Naive B cell (primary cell): ENCODE results near the gene SMYD3. TPM values are rescaled to one million over a fixed set of nuclear protein-coding genes. Genes with fewer than 3 reads are reported as not detected.

Experiments used
- ATAC-seq, 2 donors: fragments of 150-1000 bp; cut with Tn5 transposase; 2 replicates each; pipeline ENCODE4 v1.10.0; 2021; ENCODE audit warnings: low read depth in 2 of 2, mild to moderate bottlenecking in 2 of 2, moderate library complexity in 2 of 2
- DNase-seq: peaks from one replicate; pipeline ENCODE4 v3.0.0; 2022
- H3K27ac Mint-ChIP-seq, 6 donors: one replicate each; pipeline ENCODE4 v1.8.0; 2020 to 2022; ENCODE audit warnings: mild to moderate bottlenecking in 6 of 6, mixed read lengths in 6 of 6, moderate library complexity in 5 of 6, inconsistent platforms in 2 of 6
- H3K27me3 Mint-ChIP-seq, 3 donors: one replicate each; pipeline ENCODE4 v1.8.0; 2021 to 2022; ENCODE audit warnings: mixed read lengths in 3 of 3, mild to moderate bottlenecking in 1 of 3
- H3K36me3 Mint-ChIP-seq, 2 donors: one replicate each; pipeline ENCODE4 v1.8.0; 2020 to 2022; ENCODE audit warnings: mixed read lengths in 2 of 2, inconsistent platforms in 1 of 2, mild to moderate bottlenecking in 1 of 2
- H3K4me1 Mint-ChIP-seq, 3 donors: one replicate each; pipeline ENCODE4 v1.8.0; 2020 to 2022; ENCODE audit warnings: mixed read lengths in 3 of 3, inconsistent platforms in 1 of 3, mild to moderate bottlenecking in 1 of 3, moderate library complexity in 1 of 3
- H3K4me3 Mint-ChIP-seq, 8 donors: one replicate each; pipeline ENCODE4 v1.8.0; 2020 to 2022; ENCODE audit warnings: mild to moderate bottlenecking in 8 of 8, mixed read lengths in 8 of 8, moderate library complexity in 8 of 8, inconsistent platforms in 2 of 8
- H3K9me3 Mint-ChIP-seq, 7 donors: one replicate each; pipeline ENCODE4 v1.8.0; 2020 to 2022; ENCODE audit warnings: mixed read lengths in 7 of 7, mild to moderate bottlenecking in 5 of 7, inconsistent platforms in 2 of 7, moderate library complexity in 1 of 7
- polyA plus RNA-seq, 6 donors: library from polyadenylated mRNA; unstranded; fragments of 300-500 nt; fragmentation: Illumina TruSeq; gene quantifications; one replicate each; pipeline ENCODE4 v1.2.3, GENCODE V29; 2021; ENCODE audit warnings: low read depth in 6 of 6

SMYD3 gene
- polyA plus RNA-seq, 6 donors from 2014 or later = 15.8 to 27.3 (median 19.5) TPM

DNA sequence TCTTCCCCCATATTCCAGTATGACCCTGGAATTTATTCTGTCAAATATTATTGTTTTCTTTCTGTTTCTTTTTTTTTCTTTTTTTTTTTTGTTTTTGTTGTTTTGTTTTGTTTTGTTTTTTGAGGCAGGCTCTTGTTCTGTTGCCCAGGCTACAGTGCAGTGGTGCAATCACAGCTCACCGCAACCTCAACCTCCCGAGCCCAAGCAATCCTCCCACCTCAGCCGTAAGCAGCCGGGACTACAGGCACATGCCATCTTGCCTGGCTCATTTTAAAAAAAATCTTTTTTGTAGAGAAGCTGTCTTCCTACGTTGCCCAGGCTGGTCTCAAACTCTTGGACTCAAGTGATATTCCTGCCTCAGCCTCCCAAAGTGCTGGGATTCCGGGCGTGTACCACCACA is 237.6 kb downstream of the SMYD3 start:
- no peak for DNase-seq
- no peaks in the 10 kb centered on the region for H3K36me3 Mint-ChIP-seq

DNA sequence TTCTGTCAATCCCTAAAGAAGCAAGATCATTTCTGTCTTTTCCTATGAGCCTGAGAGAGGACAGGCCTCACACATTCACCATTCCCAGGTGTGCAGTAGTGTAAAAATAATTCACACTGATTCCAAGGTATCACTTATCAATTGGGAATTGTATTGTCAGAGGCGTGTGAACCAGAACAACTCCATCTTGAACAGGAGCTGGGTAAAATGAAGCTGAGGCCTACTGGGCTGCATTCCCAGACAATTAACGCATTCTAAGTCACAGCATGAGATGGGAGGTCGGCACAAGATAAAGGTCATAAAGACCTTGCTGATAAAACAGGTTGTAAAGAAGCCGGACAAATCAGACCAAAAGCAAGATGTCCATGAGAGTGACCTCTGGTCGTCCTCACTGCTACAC is 239.2 kb downstream of the SMYD3 start:
- no peak overlapping the region for H3K27ac Mint-ChIP-seq
- no peak for ATAC-seq
- no peak for DNase-seq
- H3K9me3 Mint-ChIP-seq = no peaks in the 10 kb centered on the region
- H3K27me3 Mint-ChIP-seq = no peaks in the 10 kb centered on the region
- no peaks in the 10 kb centered on the region for H3K4me1 Mint-ChIP-seq
- no peaks in the 10 kb centered on the region for H3K36me3 Mint-ChIP-seq
- no peak overlapping the region for H3K4me3 Mint-ChIP-seq

More for the DNA sequence above, 237.6 kb downstream of the SMYD3 start:
- Mint-ChIP-seq H3K9me3 (no peaks in the 10 kb centered on the region), H3K4me1 (no peaks in the 10 kb centered on the region), H3K27me3 (no peaks in the 10 kb centered on the region), H3K4me3 (no peak overlapping the region), H3K27ac (no peak overlapping the region)
- no peak for ATAC-seq

GRCh38 chr1:246267426-246267825 is 239.7 kb downstream of the SMYD3 start:
- H3K27me3 Mint-ChIP-seq = no peaks in the 10 kb centered on the region
- no peak for ATAC-seq

DNA sequence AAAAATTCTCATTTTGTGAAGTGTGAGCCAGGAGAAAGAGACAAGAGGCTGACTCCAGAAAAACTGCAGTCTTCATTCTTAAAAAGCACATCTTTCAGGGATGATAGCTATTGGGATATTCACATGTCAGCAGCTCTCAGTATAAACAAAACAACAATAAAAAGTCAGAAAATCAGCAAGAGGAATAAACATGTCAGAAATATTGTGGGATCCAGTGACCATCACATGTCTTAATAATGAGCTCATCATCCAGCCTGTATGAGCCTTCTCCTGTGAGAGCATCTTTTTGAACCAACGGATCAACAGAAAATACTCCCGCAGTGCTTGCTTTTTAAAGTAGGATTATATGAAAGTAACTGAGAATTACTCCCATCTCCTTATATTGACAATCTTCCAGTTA is 241.6 kb downstream of the SMYD3 start:
- DNase-seq = no peak
- H3K27ac Mint-ChIP-seq = peak overlapping the region in 1 of 6 donors; percentile 77
- H3K4me1 Mint-ChIP-seq = no peaks in the 10 kb centered on the region
- no peak for ATAC-seq
- H3K36me3 Mint-ChIP-seq = peaks cover 0 to 9% of the 10 kb centered on the region in 2 donors
- no peak overlapping the region for H3K4me3 Mint-ChIP-seq
- peaks cover 0 to 5% (median 0%) of the 10 kb centered on the region in 7 donors for H3K9me3 Mint-ChIP-seq
- no peaks in the 10 kb centered on the region for H3K27me3 Mint-ChIP-seq

More at GRCh38 chr1:246267426-246267825, 239.7 kb downstream of the SMYD3 start:
- Mint-ChIP-seq H3K27ac (no peak overlapping the region), H3K4me3 (no peak overlapping the region), H3K9me3 (no peaks in the 10 kb centered on the region), H3K36me3 (peaks cover 0 to 1% of the 10 kb centered on the region in 2 donors), H3K4me1 (no peaks in the 10 kb centered on the region)
- DNase-seq = no peak

DNA sequence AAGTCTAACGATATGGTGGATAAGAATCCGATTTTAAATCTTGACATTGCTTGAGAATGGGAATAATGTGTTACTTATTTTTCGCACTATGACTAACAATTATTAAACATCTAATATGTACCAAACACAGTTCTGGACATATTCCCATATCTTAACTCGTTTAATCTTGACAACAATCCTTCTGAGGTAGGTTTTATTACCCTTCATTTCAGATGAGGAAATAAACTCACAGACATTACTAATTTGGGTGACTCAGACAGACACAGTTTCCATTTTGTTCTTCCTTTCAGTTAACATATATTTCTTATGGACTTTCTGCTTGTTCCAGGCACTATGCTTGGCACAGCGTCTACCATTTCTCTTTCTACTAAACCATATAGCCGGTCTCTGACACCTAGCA is 244.8 kb downstream of the SMYD3 start:
- Mint-ChIP-seq H3K4me1 (no peaks in the 10 kb centered on the region), H3K9me3 (peaks cover 6 to 20% (median 15%) of the 10 kb centered on the region in 7 donors), H3K36me3 (peaks cover 13% of the 10 kb centered on the region in 2 donors), H3K4me3 (no peak overlapping the region), H3K27ac (peak overlapping the region in 1 of 6 donors; percentile 7), H3K27me3 (no peaks in the 10 kb centered on the region)
- DNase-seq (no peak), ATAC-seq (no peak)

GRCh38 chr1:246261639-246262038 is 245.4 kb downstream of the SMYD3 start:
- no peak for ATAC-seq
- Mint-ChIP-seq H3K27me3 (no peaks in the 10 kb centered on the region), H3K9me3 (peaks cover 6 to 20% (median 18%) of the 10 kb centered on the region in 7 donors), H3K4me1 (no peaks in the 10 kb centered on the region), H3K36me3 (peaks cover 13% of the 10 kb centered on the region in 2 donors), H3K27ac (no peak overlapping the region), H3K4me3 (no peak overlapping the region)
- DNase-seq = no peak

GRCh38 chr1:246258250-246258649 is 248.8 kb downstream of the SMYD3 start:
- Mint-ChIP-seq H3K9me3 (peaks cover 11 to 24% (median 18%) of the 10 kb centered on the region in 7 donors), H3K27me3 (no peaks in the 10 kb centered on the region), H3K4me1 (no peaks in the 10 kb centered on the region), H3K36me3 (peaks cover 13% of the 10 kb centered on the region in 2 donors), H3K27ac (no peak overlapping the region), H3K4me3 (no peak overlapping the region)
- DNase-seq = no peak
- ATAC-seq = no peak

DNA sequence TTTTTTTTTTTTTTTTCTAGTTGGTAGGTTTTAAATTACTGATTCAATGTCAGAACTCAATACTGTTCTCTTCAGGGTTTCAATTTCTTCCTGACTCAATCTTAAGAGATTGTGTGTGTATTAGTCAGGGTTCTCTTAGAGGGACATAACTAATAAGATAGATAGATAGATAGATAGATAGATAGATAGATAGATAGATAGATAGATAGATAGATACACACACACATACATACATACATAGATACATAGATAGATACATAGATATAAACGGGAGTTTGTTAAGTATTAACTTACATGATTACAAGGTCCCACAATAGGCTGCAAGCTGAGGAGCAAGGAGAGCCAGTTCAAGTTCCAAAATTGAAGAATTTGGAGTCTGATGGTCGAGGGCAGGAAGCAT is 251.3 kb downstream of the SMYD3 start:
- ATAC-seq = no peak
- no peak overlapping the region for H3K27ac Mint-ChIP-seq
- H3K9me3 Mint-ChIP-seq = peaks cover 11 to 24% (median 16%) of the 10 kb centered on the region in 7 donors

GRCh38 chr1:246254854-246255253 is 252.2 kb downstream of the SMYD3 start:
- Mint-ChIP-seq H3K4me1 (no peaks in the 10 kb centered on the region), H3K4me3 (no peak overlapping the region), H3K9me3 (peaks cover 11 to 20% (median 16%) of the 10 kb centered on the region in 7 donors), H3K27ac (peak overlapping the region in 1 of 6 donors; percentile 75), H3K36me3 (peaks cover 4 to 13% of the 10 kb centered on the region in 2 donors), H3K27me3 (no peaks in the 10 kb centered on the region)
- no peak for DNase-seq
- no peak for ATAC-seq

More for the DNA sequence above, 251.3 kb downstream of the SMYD3 start:
- no peak overlapping the region for H3K4me3 Mint-ChIP-seq
- H3K36me3 Mint-ChIP-seq = peaks cover 4 to 13% of the 10 kb centered on the region in 2 donors
- no peaks in the 10 kb centered on the region for H3K27me3 Mint-ChIP-seq
- no peaks in the 10 kb centered on the region for H3K4me1 Mint-ChIP-seq
- no peak for DNase-seq

DNA sequence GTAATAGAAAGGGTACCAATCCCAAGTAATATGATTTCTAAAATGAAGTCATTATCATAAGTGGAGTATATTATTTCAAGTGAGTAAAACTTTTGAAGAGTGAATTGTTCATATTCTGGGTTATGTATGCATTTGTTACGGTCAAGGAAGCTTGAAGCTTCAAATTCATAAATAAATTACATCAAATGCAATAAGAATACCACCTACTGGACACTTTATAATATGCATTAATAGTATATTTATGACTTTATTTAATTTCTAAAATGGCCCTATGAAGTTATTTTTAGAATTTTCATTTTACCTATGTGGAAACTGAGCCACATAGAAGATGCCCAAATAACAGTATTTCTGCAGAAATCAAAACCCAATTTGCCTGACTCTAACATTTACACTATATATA is 260.6 kb downstream of the SMYD3 start:
- no peak for DNase-seq
- H3K36me3 Mint-ChIP-seq = no peaks in the 10 kb centered on the region
- no peaks in the 10 kb centered on the region for H3K27me3 Mint-ChIP-seq
- H3K9me3 Mint-ChIP-seq = peaks cover 0 to 4% (median 0%) of the 10 kb centered on the region in 7 donors
- no peak overlapping the region for H3K27ac Mint-ChIP-seq
- no peak for ATAC-seq
- H3K4me3 Mint-ChIP-seq = no peak overlapping the region
- H3K4me1 Mint-ChIP-seq = no peaks in the 10 kb centered on the region

DNA sequence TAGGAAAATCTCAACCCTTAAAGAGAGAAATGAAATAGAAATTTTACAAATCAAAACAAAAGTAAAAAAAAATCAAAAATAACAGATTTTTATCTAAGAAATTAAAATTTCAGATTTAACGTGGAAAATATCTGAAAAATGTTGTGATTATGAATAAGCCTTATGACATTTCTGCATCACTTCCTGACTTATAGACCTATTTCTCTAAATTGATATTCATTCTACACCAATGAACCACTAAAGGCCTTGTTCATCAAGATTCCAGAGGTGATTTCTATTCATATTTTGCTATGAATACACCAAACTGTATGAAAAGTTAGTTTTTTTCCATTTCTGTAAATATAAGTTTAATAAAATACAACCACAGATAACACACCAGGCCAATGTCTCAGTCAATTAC is 261.5 kb downstream of the SMYD3 start:
- H3K4me1 Mint-ChIP-seq = no peaks in the 10 kb centered on the region
- H3K27me3 Mint-ChIP-seq = no peaks in the 10 kb centered on the region
- H3K9me3 Mint-ChIP-seq = peaks cover 0 to 13% (median 6%) of the 10 kb centered on the region in 7 donors
- no peak overlapping the region for H3K4me3 Mint-ChIP-seq
- no peak overlapping the region for H3K27ac Mint-ChIP-seq
- no peak for DNase-seq
- H3K36me3 Mint-ChIP-seq = no peaks in the 10 kb centered on the region
- ATAC-seq = no peak

- Mint-ChIP-seq H3K4me3 (no peak overlapping the region), H3K27me3 (no peaks in the 10 kb centered on the region), H3K36me3 (peaks cover 0 to 4% of the 10 kb centered on the region in 2 donors), H3K27ac (no peak overlapping the region), H3K4me1 (no peaks in the 10 kb centered on the region), H3K9me3 (peaks cover 0 to 6% (median 3%) of the 10 kb centered on the region in 7 donors)
- DNase-seq (no peak), ATAC-seq (no peak)
Measured at GRCh38 chr1:246232126-246232525, 275.0 kb downstream of the SMYD3 start.

DNA sequence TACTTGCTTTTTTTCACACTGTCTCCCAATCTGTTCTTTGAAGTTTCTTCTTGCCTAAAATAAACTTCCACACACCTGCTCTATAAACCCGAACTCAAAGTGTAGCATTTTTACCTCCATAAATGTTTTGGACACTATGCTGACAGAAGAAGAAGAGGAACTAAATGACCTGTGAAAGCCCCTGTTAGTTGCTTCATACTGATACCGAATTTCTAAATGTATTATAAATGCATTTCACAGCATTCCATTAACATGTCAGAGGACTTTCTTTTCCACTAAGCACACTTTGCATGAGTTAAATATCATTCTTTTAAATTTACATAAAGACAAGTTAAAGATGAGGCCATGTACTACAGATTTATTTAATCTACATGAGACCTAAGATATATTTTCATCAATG is 281.0 kb downstream of the SMYD3 start:
- no peak overlapping the region for H3K4me3 Mint-ChIP-seq
- no peak for ATAC-seq
- no peak overlapping the region for H3K27ac Mint-ChIP-seq
- H3K36me3 Mint-ChIP-seq = peaks cover 0 to 4% of the 10 kb centered on the region in 2 donors
- H3K27me3 Mint-ChIP-seq = no peaks in the 10 kb centered on the region
- H3K4me1 Mint-ChIP-seq = no peaks in the 10 kb centered on the region
- H3K9me3 Mint-ChIP-seq = peaks cover 0 to 4% (median 0%) of the 10 kb centered on the region in 7 donors
- DNase-seq = no peak

- Mint-ChIP-seq H3K36me3 (peaks cover 4 to 7% of the 10 kb centered on the region in 2 donors), H3K27ac (no peak overlapping the region), H3K9me3 (peaks cover 0 to 4% (median 0%) of the 10 kb centered on the region in 7 donors), H3K4me1 (peaks cover 0 to 4% (median 3%) of the 10 kb centered on the region in 3 donors), H3K27me3 (no peaks in the 10 kb centered on the region), H3K4me3 (no peak overlapping the region)
- ATAC-seq (no peak), DNase-seq (no peak)
Measured at GRCh38 chr1:246221485-246222255, 285.4 kb downstream of the SMYD3 start.
